Fibroblast of upper back skin (primary cell): ENCODE data around the gene DNAJB14.
"Not testable (repeated sequence)": the region's sequence is repeated elsewhere in the genome, so short reads cannot be mapped to it uniquely, and the experiment has no call there.

Experiments
- DNase-seq: peaks from one replicate; pipeline ENCODE4 v3.0.0-alpha.2; 2013

Gene DNAJB14

DNA sequence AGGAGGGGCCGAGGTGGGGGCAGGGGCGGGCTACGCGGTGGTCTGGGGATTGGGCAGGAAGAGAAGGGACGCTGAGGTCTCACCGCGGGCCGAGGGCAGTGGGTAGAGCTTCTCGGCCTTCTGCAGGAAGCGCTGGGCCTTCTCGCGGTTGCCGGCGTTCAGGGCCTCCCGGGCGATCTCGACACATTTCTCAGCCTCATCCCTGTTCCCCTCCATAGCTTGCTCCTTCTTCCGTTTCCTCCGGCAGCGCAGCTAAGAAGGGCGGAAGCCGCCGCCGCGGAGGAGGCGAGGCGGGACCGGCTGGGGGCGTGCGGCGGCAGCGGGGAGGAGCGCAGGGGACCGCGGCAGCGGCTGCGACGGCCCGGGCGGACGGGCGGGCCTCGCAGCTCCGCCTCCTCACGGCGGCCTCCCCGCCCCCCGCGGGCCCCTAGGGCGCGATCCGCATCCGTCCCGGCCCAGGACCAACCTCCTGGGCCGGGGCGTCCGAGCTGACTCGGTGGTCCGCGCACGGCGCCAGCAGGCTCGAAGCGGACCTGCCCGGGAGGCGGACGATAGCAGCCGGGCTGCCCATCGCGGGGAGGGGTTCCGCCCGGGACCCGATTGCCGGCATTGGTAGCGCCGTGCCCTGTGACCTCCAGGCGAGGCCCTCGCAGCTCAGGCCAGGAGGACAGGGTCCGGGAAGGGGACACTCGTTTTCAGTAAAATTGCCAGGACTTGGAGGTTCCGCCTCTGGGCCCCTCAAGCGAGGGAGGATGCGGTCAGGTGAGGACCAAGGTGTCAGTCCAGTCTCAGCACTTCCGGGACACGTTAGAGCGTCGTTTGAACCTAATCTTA is at the start of gene DNAJB14:
Gene DNAJB14 (minus strand): TSS at position 263 of the 834 bp plus-strand sequence. CDS start 47 bp downstream, at position 216.
- peak; percentile 78 for DNase-seq

DNA sequence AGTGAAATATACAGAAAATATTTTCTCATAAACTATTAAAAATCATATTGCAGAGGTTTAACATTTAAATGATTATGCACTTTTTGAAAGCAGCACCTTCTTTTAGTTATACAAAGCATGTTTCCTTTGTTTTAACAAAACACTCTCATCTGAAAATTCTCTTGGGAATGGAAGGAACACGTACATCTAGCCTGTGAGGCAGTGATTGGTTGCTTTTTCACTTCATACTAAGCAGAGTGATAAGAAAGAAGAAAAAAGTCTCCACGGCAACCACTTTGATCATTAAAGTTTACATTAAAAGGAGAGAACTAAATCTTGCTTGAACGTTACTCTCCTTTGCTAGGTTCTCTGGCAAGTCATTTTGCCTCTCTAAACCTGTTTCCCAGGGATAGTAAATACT is 45.3 kb upstream of the DNAJB14 start:
- peak; percentile 8 for DNase-seq

DNA sequence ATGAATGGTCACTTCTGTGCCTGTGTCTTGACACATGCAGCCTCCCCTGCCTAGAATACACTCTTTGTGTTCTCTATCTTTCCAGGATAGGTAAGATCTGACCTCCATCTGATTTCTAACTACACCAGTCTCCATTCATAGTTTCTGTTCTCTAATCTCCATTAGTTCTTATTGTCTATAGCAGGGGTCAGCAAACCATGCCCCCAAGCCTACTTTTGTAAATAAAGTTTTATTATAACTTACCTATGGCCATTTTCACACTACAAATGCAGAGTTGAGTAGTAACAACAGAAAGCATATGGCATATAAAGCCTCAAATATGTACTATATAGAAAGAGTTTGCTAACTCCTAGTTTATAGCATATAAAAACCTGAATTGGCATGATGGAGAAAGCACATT is 41.3 kb upstream of the DNAJB14 start:
- no peak for DNase-seq

DNA sequence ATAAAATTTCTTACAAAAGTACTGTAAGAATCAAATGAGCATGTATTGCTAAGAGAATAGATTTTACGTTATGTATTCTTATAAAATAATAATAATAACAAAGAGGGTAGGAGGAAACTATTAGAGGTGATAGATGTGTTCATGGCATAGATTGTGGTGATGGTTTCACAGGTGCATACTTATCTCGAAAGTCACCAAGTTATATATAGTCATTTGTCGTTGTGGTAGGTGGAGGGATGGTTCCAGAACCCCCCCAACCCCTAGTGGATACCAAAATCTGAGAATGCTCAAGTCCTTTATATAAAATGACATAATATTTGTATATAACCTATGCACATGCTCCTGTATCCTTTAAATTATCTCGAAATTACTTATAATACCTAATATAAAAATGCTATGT is 40.4 kb upstream of the DNAJB14 start:
- no peak for DNase-seq

DNA sequence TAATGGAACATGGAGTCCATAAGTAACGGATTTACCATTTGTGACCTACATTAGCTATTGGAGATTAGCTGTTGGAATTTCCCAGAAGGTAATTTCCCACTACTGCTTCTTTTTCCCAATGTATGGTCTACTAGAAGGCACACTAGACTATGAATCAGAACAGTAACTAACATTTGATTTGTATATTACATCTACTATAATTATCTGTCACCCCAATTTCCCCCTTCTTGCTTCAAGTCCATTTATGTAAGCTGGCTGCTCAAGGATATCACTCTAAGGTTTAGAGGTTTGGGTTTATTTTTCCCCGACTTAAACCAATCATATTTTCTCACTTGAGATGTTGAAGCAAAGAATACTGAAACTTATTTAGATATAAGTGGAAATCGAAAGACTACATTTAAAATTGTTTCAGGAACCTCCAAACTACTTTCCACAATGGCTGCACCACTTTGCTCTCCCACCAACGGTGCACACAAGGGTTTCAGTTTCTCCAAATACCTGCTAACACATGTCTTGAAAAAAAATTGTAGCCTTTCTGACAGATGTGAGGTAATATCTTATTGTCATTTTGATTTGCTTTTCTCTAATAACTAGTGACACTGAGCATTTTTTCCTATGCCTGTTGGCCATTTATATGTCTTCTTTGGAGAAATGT is 37.0 kb upstream of the DNAJB14 start:
- DNase-seq: no peak

DNA sequence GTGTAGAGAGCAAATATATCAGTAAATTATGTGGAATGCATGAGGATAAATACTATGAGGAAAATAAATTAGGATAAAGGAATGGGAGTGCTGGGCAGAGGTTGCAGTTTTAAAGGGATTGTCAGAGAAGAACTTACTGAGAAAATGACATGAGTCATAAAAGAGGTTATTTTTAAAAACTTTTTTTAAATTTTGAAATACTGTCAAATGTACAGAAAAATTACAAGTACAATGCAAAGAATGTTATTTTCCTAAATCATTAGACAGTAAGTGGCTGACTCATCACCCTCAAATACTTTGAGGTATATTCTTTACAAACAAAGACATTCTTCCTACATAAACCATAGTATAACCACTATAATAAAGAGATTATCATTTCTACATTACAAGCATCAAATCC is 33.5 kb upstream of the DNAJB14 start:
- DNase-seq: peak; percentile 83

DNA sequence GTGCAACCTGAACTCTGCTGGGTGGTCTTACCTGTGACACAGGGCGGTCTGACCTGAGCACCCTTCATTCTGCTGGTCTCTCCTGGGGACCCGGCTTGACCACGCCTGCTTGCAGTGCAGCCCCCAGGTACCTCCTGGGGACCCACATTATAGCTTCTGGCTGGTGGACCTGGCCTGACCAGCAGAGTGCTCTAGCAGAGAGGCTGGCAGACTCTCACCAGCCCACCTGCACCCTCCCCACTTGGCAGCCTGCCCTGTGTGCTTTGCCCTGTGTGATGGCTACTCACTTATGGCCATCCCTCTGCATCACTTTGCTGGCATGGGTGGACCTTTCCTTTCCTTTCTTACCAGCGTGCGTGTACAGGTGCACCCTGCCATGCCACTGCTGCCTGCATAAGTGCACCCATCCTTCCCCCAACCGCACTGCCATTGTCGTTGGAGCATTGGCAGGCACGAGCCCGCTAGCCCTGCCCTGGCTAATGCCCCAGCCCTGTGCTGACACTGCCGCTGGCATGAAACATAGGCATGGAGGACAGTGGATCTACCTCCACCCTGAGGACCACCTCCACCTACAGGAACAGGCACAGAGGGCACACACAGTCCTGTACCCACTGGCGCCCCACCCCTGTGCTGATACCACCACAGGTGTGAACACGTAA is 25.2 kb upstream of the DNAJB14 start:
- no peak for DNase-seq

DNA sequence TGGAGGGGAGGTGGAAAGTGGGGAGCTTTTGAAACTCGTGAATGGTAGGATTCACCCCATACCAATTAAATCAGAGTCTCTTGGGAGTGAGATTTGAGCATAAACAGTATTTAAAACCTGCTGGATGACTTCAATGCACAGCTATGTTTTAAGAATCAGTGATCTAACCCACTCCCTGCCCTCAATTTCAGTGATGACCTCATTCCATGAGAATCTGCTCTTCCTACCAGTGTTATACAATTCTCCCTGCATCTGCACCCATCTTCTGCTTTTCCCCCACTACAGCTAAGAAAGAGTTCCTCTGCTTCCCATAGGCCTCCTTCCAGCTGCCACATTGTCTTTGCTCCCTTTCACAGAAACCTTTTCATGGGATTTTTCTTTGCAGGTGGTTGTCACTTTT is 21.9 kb upstream of the DNAJB14 start:
- DNase-seq: peak; percentile 83

DNA sequence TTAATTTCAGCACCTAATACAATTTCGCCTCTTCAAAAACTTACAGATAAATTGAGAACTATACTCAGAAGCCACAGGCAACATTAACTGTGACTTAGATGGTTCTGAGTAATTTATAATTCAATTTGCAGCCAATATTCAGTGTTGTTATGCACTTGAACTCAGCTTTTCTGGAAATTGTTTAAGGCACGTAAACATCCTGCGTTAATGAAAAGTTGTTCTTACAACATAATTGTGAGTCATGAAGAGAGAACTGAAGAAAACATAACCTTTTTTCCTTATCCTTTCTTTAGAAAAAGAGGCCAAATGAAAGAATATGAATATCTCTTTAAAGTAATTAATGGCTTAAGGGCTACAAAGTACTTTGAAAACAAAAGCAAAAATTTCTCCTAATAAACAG is 20.3 kb upstream of the DNAJB14 start:
- DNase-seq: no peak

DNA sequence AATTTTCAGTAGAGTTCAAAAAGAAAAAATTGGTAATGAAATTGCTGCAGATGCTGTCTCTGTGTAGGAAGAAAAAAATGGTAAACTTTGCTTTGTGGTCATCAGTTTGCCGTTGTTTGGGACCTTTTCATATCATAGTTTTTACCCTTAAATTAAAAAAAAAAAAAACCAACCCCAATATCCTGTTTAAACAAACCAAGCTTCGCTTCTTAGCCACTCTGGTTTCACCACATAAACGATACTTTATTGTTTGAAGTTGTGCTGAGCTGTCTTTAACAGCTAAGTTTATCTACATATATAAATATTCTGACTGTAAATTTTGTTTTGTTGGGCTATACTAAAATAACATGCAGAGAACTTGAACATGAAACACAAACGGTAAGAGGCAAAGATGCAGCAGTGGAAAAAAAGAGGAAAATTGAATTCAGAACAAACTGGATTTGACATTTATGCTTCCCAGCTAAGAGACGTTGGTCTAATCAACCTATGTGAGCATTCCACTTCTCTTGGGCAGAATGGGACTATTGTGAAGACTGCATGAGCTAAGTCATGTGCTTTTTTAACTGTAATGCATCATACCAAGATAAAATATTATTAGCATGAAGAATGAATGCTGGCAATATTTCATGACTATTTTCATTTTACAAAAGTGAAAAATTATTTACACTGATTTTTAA is 19.4 kb upstream of the DNAJB14 start:
- DNase-seq: no peak

DNA sequence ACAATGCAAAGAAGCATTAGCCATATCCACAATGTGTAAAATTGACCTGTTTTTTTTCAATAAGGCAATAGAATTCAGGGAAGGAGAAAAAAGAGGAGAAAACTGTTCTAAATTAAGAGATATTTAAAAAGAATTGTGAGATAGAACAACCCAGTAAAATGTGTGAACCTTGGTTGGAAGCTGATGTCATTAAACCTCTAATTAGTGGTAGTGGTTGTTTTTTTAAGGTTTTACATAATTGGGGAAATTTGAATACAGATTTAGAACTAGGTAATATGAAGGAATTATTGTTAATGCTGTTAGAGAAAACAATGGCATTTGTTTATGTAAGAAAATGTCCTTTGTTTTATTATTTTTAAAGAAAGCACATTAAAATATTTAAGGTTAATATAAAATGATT is 18.8 kb upstream of the DNAJB14 start:
- DNase-seq: no peak

DNA sequence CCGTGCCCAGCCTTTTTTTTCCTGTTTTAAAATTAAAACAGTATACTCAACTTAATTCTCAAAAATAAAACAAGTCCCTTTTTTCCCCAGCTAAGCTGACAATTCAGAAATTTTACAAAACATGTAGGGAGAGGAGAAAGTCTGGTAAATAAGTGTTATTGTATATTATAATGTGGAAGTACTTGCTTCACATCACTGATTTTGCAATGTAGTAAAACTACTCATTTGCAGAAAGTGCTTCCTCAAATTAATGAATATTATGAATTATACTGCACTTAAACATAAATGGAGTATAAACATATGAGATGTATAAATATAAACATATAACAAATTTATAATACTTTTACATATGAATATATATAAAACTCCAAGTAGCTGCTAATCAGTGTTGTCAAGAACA is 15.3 kb upstream of the DNAJB14 start:
- no peak for DNase-seq

DNA sequence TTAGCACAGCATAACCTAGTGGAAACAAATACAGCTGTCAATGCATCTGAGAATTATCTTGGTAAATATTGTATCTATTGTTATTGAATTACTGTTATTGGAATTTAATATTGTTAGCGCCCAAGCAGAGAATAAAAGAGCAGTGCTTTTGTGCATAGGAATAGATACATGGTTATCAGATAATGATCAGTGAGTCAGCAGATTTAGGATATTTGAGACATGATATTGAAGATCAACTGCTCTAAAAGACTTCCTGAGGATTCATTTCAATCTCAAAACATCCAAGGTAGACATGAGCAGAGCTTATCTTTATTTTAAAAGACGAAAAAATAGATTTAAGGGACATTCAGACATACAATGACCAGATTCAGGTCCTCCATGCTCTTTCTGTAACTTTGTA is 14.2 kb upstream of the DNAJB14 start:
- DNase-seq: no peak

DNA sequence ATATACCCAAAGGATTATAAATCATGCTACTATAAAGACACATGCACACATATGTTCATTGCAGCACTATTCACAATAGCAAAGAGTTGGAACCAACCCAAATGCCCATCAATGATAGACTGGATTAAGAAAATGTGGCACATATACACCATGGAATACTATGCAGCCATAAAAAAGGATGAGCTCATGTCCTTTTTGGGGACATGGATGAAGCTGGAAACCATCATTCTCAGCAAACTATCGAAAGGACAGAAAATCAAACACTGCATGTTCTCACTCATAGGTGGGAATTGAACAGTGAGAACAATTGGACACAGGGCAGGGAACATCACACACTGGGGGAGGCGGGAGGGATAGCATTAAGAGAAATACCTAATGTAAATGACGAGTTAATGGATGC is 11.8 kb upstream of the DNAJB14 start:
- not testable (repeated sequence) for DNase-seq

DNA sequence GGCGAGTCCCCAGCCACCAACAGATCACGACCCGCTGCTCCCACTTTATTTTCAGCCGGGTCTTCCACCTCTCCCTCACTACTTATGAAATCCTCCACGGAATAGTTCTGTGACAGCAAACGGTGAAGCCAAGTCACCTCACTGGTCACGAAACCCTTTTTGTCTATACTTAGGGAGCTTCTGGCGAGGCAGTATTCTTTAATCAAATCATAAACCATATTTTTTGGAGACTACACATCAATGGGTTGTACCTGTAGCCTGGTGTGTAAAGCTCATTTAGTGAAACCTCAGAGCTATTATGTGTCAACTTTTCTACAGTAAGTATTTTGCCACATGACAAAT is 4.5 kb upstream of the DNAJB14 start:
- no peak for DNase-seq

DNA sequence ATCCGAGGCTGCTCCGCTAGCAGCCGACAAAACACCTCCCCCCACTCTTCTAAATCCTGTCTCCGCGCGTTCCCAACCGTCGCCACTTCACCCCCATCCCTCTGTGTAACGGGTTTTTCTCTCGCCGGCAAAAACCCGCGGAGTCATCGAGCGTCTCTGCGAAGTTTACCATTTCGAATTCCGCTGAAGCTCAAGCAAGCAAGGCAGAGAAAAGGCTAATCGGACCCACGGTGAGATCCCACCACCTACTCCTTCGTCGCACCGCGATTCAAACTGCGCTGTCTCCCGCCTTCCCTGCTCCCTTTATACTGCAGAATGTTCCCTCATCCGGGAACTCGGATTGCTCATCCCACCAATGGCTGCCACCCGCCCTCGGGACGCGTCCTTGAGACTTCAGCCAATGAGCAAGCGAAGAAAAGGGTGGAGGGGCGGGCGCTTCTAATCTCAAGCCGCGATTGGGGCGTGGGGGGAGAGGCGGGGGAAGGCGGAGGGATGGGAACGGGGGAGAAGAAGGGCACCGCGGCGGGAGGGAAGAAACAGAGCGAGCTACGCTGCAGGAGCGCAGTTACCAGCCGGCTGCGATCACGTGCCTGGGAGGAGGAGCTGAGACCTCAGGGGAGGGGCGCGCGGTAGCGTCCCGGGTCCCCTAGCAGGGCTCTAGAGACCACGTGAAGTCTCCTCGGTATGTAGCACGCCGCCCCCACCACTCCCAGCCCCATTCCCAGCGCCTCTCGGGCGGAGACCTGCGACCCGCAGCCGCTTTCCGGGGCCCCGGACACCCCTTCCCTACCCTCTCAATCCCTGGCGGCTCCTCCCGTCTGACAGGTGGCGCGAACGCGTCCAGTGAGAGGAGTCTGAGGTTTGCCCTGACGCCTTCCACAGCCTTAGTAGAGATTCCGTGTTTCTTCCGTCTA is 3.8 kb upstream of the DNAJB14 start, which contains the start of gene H2AZ1:
Gene H2AZ1 (minus strand): TSS at position 277 of the 914 bp plus-strand sequence. CDS start 105 bp downstream, at position 172.
- DNase-seq: peak; percentile 99

DNA sequence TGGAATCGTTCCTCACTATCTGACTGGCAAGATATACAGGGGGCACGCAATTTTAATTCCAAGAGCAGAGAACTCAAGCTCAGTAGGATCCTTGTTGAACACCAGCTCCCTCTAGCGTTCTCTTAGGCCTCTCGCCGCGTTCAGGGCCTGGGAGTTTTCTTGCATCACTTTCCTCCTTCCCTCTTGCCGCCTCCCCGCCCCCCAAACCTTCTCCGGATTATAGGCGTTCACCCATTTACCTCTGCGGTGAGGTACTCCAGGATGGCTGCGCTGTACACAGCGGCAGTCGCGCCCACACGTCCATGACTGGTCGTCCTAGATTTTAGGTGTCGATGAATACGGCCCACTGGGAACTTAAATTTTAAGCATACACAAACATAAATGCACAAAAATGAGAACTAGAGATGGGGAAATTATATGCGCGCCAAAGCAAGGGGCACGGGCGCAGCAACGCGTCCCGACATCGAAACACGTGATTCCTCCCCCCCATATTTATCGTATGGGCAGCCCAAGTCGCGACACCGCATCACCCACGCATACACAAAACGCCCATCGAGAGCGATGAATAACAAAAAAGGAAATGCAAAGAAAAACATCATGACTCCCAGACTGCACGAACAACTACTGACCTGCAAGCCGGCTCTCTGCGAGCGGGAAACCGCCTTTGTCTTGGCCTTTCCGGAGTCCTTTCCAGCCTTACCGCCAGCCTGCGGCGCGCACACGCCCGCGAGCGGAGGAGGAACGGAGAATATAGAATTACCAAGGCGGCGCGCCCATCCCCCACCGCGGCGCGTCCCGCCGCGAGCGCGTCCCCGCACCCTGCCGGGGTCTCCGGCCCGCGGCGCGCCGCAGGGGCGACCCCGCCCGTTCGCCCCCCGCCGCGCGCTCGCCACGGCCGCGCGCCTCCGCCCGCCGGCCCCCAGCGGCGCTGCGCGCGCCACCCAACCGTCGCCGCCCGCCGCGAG is 2.9 kb upstream of the DNAJB14 start:
- DNase-seq: peak; percentile 96

DNA sequence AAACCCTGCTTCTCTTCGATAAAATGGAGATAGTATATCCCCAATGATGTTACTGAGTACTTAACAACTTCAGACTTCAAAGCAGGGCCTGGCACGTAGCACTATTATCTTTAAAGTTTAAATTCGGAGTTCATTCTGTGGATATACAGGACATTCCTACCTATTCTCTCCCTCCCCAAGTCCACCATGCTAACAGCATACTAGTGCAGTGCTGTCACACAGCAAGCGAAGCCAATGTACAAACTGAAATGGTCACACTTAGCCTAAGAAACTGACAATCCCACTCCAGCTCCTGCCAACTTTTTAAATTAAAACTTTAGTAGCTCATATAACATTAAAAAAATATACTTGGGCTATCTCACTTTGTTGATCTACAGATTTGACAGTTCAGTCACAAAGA is 1.2 kb upstream of the DNAJB14 start:
- no peak for DNase-seq

DNA sequence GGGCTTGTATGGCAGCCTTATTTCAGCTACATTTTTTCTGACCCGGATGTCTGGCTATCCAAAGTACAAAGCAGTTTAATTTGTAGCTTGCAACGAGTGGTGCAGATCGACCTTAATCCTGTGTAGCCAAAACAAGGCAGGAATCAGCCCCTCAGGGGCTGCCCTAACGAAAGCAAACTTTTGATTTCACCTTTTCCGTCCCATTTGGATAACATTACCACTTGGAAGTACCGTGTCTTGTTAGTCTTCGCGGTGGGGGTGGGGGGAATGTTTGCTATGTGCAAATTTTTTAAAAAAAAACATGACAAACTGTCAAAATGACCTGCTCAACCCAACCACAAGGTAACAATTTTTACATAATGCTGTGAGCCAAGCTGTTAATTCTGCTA is 766 bp upstream of the DNAJB14 start:
- DNase-seq: no peak

DNA sequence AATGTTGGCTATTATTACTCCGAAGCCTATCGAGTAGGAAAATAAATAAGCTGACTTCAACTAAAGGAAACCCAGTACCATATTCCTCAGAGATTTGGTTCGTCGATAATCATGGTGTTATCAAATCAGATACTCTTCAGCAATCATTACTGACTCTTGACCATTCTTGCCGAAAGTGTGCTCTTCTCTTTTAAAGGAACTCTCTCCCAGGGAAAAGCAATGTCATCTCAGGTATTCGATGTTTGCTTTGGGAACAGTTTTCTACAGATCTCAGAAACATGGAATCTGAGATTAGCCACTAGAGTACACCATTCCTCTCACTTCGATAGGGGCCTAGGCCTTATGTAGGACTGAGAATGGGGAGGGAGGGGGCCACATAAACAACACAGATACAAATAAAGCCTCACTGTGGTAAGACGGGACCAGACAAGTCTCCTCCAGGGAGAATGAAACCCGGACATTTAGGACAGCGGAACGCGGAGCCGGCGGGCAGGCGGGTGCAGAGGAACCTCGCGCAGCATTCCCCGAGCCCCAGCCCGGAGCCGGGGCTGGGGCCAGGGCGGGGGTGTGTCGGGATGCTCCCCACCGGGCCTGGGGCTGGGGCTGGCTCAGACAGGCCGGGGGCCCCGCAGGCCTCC is 581 bp downstream of the DNAJB14 start:
- DNase-seq: peak; percentile 7
